DOHH2 (cell line): ENCODE results near the gene ALDH1A1.

ENCODE experiments used
- EZH2phosphoT487 ChIP-seq: fragments of 200-600 bp; sonication (generic); IDR thresholded peaks from 2 replicates; pipeline ENCODE4 v1.6.1; 2017; ENCODE audit warnings: borderline replicate concordance, mild to moderate bottlenecking, antibody characterized with exemption, low read length, moderate library complexity, mixed read lengths
- TF ChIP-seq, protein P1 (sequence below): fragments of 200-600 bp; sonication (generic); IDR thresholded peaks from one replicate; pipeline ENCODE4 v1.5.1; 2014; ENCODE audit warnings: antibody characterized with exemption, mild to moderate bottlenecking, low read depth, low read length; ENCODE audit not compliant: poor library complexity, severe bottlenecking

DNA sequence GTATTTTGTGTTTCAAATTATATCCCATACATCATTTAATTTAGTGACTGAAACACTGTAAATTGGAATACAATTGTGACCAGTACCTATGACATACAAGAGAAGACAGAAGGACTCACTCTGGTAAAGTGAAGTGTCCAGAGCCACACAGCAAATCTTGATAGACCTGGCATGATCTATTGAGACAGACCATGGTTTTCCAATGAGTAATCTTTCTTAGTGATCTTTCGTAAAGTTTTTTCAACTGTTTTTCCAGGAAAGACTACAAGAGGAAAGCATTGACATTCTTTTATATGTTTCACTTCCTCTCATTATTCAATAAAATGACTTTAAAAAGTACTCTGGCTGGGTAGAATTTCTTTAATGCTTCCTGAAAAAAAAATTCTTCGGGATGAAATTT, 43.3 kb upstream of the ALDH1A1 start:
- TF ChIP-seq, protein P1, sequence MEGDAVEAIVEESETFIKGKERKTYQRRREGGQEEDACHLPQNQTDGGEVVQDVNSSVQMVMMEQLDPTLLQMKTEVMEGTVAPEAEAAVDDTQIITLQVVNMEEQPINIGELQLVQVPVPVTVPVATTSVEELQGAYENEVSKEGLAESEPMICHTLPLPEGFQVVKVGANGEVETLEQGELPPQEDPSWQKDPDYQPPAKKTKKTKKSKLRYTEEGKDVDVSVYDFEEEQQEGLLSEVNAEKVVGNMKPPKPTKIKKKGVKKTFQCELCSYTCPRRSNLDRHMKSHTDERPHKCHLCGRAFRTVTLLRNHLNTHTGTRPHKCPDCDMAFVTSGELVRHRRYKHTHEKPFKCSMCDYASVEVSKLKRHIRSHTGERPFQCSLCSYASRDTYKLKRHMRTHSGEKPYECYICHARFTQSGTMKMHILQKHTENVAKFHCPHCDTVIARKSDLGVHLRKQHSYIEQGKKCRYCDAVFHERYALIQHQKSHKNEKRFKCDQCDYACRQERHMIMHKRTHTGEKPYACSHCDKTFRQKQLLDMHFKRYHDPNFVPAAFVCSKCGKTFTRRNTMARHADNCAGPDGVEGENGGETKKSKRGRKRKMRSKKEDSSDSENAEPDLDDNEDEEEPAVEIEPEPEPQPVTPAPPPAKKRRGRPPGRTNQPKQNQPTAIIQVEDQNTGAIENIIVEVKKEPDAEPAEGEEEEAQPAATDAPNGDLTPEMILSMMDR: no peak
- no peak for TF ChIP-seq EZH2phosphoT487
